ENCODE results near the gene MACROD2. TPM values are rescaled to one million over a fixed set of nuclear protein-coding genes. Genes with fewer than 3 reads are reported as not detected.

The MACROD2 gene
- total RNA-seq, 4 donors from 2014 or later = 4.6 to 33.0 (median 8.3) TPM

DNA sequence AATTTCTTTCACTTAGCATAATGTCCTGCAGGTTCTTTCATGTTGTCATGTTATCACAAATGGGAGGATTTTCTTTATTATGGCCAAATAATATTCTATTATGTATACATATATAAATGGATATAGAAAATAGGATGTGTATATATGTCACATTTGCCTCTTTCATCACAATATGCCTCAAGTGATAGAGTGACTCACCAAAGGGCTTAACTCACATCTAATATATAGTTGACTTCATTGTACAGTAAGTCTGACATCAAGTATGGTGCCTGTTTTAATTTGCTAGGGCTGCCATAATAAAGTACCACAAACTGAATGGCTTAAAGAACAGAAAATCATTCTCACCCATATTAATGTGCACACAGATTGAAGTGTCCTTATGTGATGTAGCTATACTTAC lies 778.2 kb downstream of the MACROD2 start:
- intact Hi-C loops (cut with DNase I; ENCODE audit: low total_unique reads) = no loop called here
- no peak for TF ChIP-seq POLR2A (IDR thresholded peaks at IDR 0.05)
- TF ChIP-seq EP300 (IDR thresholded peaks at IDR 0.05; ENCODE audit: low read depth) = no peak
- no peak for TF ChIP-seq POLR2AphosphoS5 (IDR thresholded peaks at IDR 0.05)
- TF ChIP-seq, protein P1, sequence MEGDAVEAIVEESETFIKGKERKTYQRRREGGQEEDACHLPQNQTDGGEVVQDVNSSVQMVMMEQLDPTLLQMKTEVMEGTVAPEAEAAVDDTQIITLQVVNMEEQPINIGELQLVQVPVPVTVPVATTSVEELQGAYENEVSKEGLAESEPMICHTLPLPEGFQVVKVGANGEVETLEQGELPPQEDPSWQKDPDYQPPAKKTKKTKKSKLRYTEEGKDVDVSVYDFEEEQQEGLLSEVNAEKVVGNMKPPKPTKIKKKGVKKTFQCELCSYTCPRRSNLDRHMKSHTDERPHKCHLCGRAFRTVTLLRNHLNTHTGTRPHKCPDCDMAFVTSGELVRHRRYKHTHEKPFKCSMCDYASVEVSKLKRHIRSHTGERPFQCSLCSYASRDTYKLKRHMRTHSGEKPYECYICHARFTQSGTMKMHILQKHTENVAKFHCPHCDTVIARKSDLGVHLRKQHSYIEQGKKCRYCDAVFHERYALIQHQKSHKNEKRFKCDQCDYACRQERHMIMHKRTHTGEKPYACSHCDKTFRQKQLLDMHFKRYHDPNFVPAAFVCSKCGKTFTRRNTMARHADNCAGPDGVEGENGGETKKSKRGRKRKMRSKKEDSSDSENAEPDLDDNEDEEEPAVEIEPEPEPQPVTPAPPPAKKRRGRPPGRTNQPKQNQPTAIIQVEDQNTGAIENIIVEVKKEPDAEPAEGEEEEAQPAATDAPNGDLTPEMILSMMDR (IDR thresholded peaks at IDR 0.05) = no peak
- Histone ChIP-seq H3K27ac (no peak overlapping the region), H3K27me3 (no peaks in the 10 kb centered on the region), H3K9me3 (no peaks in the 10 kb centered on the region), H3K36me3 (no peaks in the 10 kb centered on the region), H3K4me1 (no peaks in the 10 kb centered on the region), H3K4me3 (no peak overlapping the region)
- DNase-seq = no peak
- in situ Hi-C loops (cut with MboI; ENCODE audit: low pct_ligation_motif_present in 1 of 4, low pct_unique_long_range_greater_than_20kb in 1 of 4, low sequenced_read_pairs in 3 of 4) = loop anchor here in 1 of 4 donors (25.0 kb wide), 1 partner anchor 111 kb away; no protein-coding TSS in a partner anchor

DNA sequence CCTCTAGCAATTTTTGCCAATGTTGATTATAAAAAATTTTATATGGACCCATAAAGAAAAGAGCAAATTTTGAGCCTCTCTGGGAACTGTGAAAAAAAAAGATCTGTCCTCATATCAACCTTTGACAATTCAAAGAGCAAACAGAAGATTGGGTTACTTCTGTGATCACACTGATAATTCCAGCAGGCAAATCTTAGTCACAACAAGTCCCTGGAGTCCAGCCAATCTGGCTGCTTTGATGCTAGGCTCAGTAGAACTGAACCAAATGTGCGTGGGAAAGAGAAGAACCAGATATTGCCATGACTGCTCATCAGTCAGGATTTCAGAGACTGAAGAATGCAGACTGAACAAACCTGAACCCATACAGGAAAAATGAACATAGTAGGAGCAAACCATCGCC lies 780.5 kb downstream of the MACROD2 start:
- Histone ChIP-seq H3K27me3 (no peaks in the 10 kb centered on the region), H3K9me3 (no peaks in the 10 kb centered on the region), H3K4me3 (no peak overlapping the region), H3K27ac (no peak overlapping the region), H3K4me1 (no peaks in the 10 kb centered on the region), H3K36me3 (no peaks in the 10 kb centered on the region)
- in situ Hi-C loops (cut with MboI; ENCODE audit: low pct_ligation_motif_present in 1 of 4, low pct_unique_long_range_greater_than_20kb in 1 of 4, low sequenced_read_pairs in 3 of 4) = no loop called here
- TF ChIP-seq POLR2AphosphoS5 (IDR thresholded peaks at IDR 0.05) (no peak), EP300 (IDR thresholded peaks at IDR 0.05; ENCODE audit: low read depth) (no peak), POLR2A (IDR thresholded peaks at IDR 0.05) (no peak)
- TF ChIP-seq, protein P1 (IDR thresholded peaks at IDR 0.05) = no peak
- no peak for DNase-seq
- WGBS, 2 donors (ENCODE audit: low coverage in 1 of 2) = 43 to 100% methylated on average over 1 to 2 of the region's 2 CpGs
- intact Hi-C loops (cut with DNase I; ENCODE audit: low total_unique reads) = no loop called here

DNA sequence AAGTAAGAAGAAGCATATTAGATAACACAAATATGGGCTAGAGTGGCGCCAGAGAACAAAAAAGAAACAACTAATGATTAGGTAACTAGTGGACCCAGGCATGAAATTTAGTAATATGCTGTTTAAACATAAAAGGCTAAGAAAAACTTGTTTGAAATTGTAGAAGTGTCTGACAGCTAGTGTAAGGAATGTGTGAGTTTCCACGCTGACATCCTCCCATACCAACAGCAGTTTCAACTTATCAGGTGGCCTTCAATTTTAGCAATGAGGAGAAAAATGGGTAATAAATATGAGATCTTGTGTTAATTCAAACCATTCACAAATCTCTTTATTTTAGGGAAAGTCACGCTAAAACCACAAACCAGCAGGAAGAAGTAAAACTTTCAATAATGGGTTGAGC lies 782.3 kb downstream of the MACROD2 start:
- no peaks in the 10 kb centered on the region for H3K36me3 ChIP-seq
- in situ Hi-C loops (cut with MboI; ENCODE audit: low pct_ligation_motif_present in 1 of 4, low pct_unique_long_range_greater_than_20kb in 1 of 4, low sequenced_read_pairs in 3 of 4) (no loop called here), intact Hi-C loops (cut with DNase I; ENCODE audit: low total_unique reads) (no loop called here)
- no peaks in the 10 kb centered on the region for H3K4me1 ChIP-seq
- no peak for DNase-seq
- WGBS, 2 donors (ENCODE audit: low coverage in 1 of 2) = 69 to 83% methylated on average over 3 of the region's 3 CpGs
- TF ChIP-seq EP300 (IDR thresholded peaks at IDR 0.05; ENCODE audit: low read depth) (no peak), POLR2AphosphoS5 (IDR thresholded peaks at IDR 0.05) (no peak), POLR2A (IDR thresholded peaks at IDR 0.05) (no peak)
- TF ChIP-seq, protein P1 (IDR thresholded peaks at IDR 0.05) = no peak
- H3K27ac ChIP-seq = no peak overlapping the region
- H3K9me3 ChIP-seq = no peaks in the 10 kb centered on the region
- H3K4me3 ChIP-seq = no peak overlapping the region
- H3K27me3 ChIP-seq = no peaks in the 10 kb centered on the region

DNA sequence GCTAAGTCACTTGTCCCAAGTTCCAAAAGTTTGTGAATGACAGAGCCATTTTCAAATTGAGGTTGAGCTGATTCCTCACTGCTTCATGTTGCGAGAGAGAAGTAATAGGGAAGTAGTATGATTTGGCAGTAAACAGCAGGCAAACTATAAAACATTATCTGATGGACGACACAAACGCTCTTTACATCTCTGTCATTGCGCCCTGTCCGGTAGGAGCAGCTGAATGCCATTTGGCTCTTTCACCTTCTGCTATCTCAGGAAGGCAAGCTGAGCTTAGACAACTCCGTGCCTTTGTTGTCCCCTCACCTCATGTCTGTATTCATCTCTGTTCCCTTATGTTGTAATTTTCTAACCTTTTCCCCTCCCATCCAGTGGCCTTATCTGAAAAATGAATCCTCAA lies 782.8 kb downstream of the MACROD2 start:
- in situ Hi-C loops (cut with MboI; ENCODE audit: low pct_ligation_motif_present in 1 of 4, low pct_unique_long_range_greater_than_20kb in 1 of 4, low sequenced_read_pairs in 3 of 4) = no loop called here
- WGBS, 2 donors (ENCODE audit: low coverage in 1 of 2) = 30 to 33% methylated on average over 1 to 6 of the region's 6 CpGs

More for the DNA sequence above, 782.8 kb downstream of the MACROD2 start:
- intact Hi-C loops (cut with DNase I; ENCODE audit: low total_unique reads) = loop anchor here (1.0 kb wide), 1 partner anchor 17 kb away; no protein-coding TSS in a partner anchor
- Histone ChIP-seq H3K27ac (no peak overlapping the region), H3K4me1 (no peaks in the 10 kb centered on the region), H3K9me3 (no peaks in the 10 kb centered on the region), H3K27me3 (no peaks in the 10 kb centered on the region), H3K36me3 (no peaks in the 10 kb centered on the region), H3K4me3 (no peak overlapping the region)
- TF ChIP-seq EP300 (IDR thresholded peaks at IDR 0.05; ENCODE audit: low read depth) (no peak), POLR2A (IDR thresholded peaks at IDR 0.05) (no peak), POLR2AphosphoS5 (IDR thresholded peaks at IDR 0.05) (no peak)
- TF ChIP-seq, protein P1 (IDR thresholded peaks at IDR 0.05) = no peak
- no peak for DNase-seq
